IMR-90 (cell line): ENCODE data around the gene STX19. TPM values are rescaled to one million over a fixed set of nuclear protein-coding genes. Genes with fewer than 3 reads are reported as not detected.
A peak's percentile ranks its signal among the peaks of the same experiment; 100 is the strongest.

Experiments
- ATAC-seq: fragments of 200-7000 bp; cut with Tn5 transposase; 2 replicates; pipeline ENCODE4 v1.9.1; 2020; ENCODE audit warnings: low read depth, mild to moderate bottlenecking, moderate library complexity
- Bru-seq: library from RNA; stranded (reverse); fragments of 400-500 nt; gene quantifications from one replicate; lab custom pipeline; 2021; lab: Mats Ljungman, UMichigan
- BruChase-seq, 2 experiments: library from RNA; stranded (reverse); fragments of 400-500 nt; gene quantifications; one replicate each; lab custom pipeline; 2021; lab: Mats Ljungman, UMichigan
- BruUV-seq: library from RNA; stranded (reverse); fragments of 400-500 nt; replicated peaks from 2 replicates; lab custom pipeline; 2021; lab: Mats Ljungman, UMichigan
- CTCF ChIA-PET: fragments of 300-600 bp; formaldehyde crosslinking; extraction: SDS; loops from one replicate; lab custom pipeline; 2021; ENCODE audit warnings: antibody characterized with exemption; lab: Yijun Ruan, JAX
- POLR2A ChIA-PET: fragments of 300-600 bp; sonication (Branson Sonifier 250); formaldehyde crosslinking; loops from one replicate; lab custom pipeline; 2022; ENCODE audit warnings: antibody characterized with exemption; ENCODE audit not compliant: unreplicated experiment; lab: Charles Lee
- DNase-seq: peaks from one replicate; pipeline ENCODE4 v3.0.0; 2013
- H2AFZ ChIP-seq: replicated peaks from 2 replicates; pipeline ENCODE3; 2013; ENCODE audit warnings: low read length, mild to moderate bottlenecking; ENCODE audit not compliant: poor library complexity
- H2AK5ac ChIP-seq: 2 replicates; pipeline ENCODE4 v1.6.1; 2013; ENCODE audit warnings: low read depth, low read length, inconsistent platforms
- H2AK9ac ChIP-seq: replicated peaks from 2 replicates; pipeline ENCODE3; 2013; ENCODE audit warnings: mild to moderate bottlenecking, low read depth, low read length, moderate library complexity; ENCODE audit not compliant: poor library complexity
- H2BK120ac ChIP-seq: 2 replicates; pipeline ENCODE4 v1.6.1; 2013; ENCODE audit warnings: low read depth, low read length, inconsistent platforms
- H2BK15ac ChIP-seq: 3 replicates; pipeline ENCODE4 v1.6.1; 2013; ENCODE audit warnings: low read depth, low read length, inconsistent platforms
- H2BK20ac ChIP-seq: 2 replicates; pipeline ENCODE4 v1.6.1; 2013; ENCODE audit warnings: low read depth, mild to moderate bottlenecking, inconsistent platforms, low read length, moderate library complexity
- H2BK5ac ChIP-seq: 2 replicates; pipeline ENCODE4 v1.6.1; 2013; ENCODE audit warnings: mild to moderate bottlenecking, low read depth, low read length, inconsistent platforms; ENCODE audit not compliant: poor library complexity, severe bottlenecking
- H3K14ac ChIP-seq: replicated peaks from 2 replicates; pipeline ENCODE4 v1.6.1; 2013; ENCODE audit warnings: low read depth, low read length, inconsistent platforms
- H3K18ac ChIP-seq: 2 replicates; pipeline ENCODE4 v1.6.1; 2013; ENCODE audit warnings: low read depth, low read length, control low read depth
- H3K23ac ChIP-seq: 2 replicates; pipeline ENCODE4 v1.6.1; 2013; ENCODE audit warnings: low read depth, low read length, inconsistent platforms
- H3K27ac ChIP-seq: 2 replicates; pipeline ENCODE4 v1.5.1; 2013; ENCODE audit warnings: mild to moderate bottlenecking, control low read depth, low read length; ENCODE audit not compliant: insufficient read depth
- H3K27me3 ChIP-seq: 2 replicates; pipeline ENCODE4 v1.6.1; 2013; ENCODE audit warnings: low read length; ENCODE audit not compliant: control insufficient read depth, insufficient read depth
- H3K36me3 ChIP-seq: 2 replicates; pipeline ENCODE4 v1.6.1; 2013; ENCODE audit warnings: low read length, mixed read lengths; ENCODE audit not compliant: control insufficient read depth, insufficient read depth
- H3K4ac ChIP-seq: 2 replicates; pipeline ENCODE4 v1.6.1; 2013; ENCODE audit warnings: low read depth, low read length, inconsistent platforms
- H3K4me1 ChIP-seq: 2 replicates; pipeline ENCODE4 v1.6.1; 2013; ENCODE audit warnings: low read length, mixed read lengths; ENCODE audit not compliant: control insufficient read depth, insufficient read depth
- H3K4me2 ChIP-seq: 2 replicates; pipeline ENCODE4 v1.6.1; 2013; ENCODE audit warnings: low read depth, mild to moderate bottlenecking, control low read depth, low read length, moderate library complexity
- H3K4me3 ChIP-seq: 2 replicates; pipeline ENCODE4 v1.5.1; 2013; ENCODE audit warnings: low read depth, mild to moderate bottlenecking, control low read depth, low read length, moderate library complexity; ENCODE audit not compliant: insufficient read depth
- H3K56ac ChIP-seq: 2 replicates; pipeline ENCODE4 v1.6.1; 2013; ENCODE audit warnings: low read length, inconsistent platforms; ENCODE audit not compliant: insufficient read depth; ENCODE audit errors: extremely low read depth
- H3K79me1 ChIP-seq, 2 experiments: 2 replicates each; pipeline ENCODE4 v1.6.1; 2013; ENCODE audit warnings: low read length in 2 of 2, inconsistent platforms in 1 of 2, low read depth in 1 of 2
- H3K9ac ChIP-seq: 2 replicates; pipeline ENCODE4 v1.6.1; 2013; ENCODE audit warnings: low read depth, low read length, control low read depth
- H3K9me1 ChIP-seq: 2 replicates; pipeline ENCODE4 v1.6.1; 2013; ENCODE audit warnings: low read length, inconsistent platforms; ENCODE audit not compliant: insufficient read depth
- H3K9me3 ChIP-seq: 2 replicates; pipeline ENCODE4 v1.6.1; 2013; ENCODE audit warnings: low read length; ENCODE audit not compliant: control insufficient read depth, insufficient read depth
- H4K20me1 ChIP-seq: 2 replicates; pipeline ENCODE4 v1.6.1; 2013; ENCODE audit warnings: low read length, inconsistent platforms; ENCODE audit not compliant: insufficient read depth
- H4K5ac ChIP-seq: 2 replicates; pipeline ENCODE4 v1.6.1; 2013; ENCODE audit warnings: mild to moderate bottlenecking, low read depth, low read length, control low read depth
- H4K8ac ChIP-seq, 2 experiments: 2 replicates each; pipeline ENCODE4 v1.6.1; 2013; ENCODE audit warnings: low read depth in 2 of 2, low read length in 2 of 2, control low read depth in 1 of 2, inconsistent platforms in 1 of 2
- H4K91ac ChIP-seq: 2 replicates; pipeline ENCODE4 v1.6.1; 2013; ENCODE audit warnings: low read depth, low read length, inconsistent platforms; ENCODE audit not compliant: insufficient read depth
- CHD1 ChIP-seq: IDR thresholded peaks from 2 replicates; pipeline ENCODE4 v1.6.1; 2012; ENCODE audit warnings: low read depth, low read length, improper control_type of control experiment
- MAFK ChIP-seq: IDR thresholded peaks from 2 replicates; pipeline ENCODE4 v1.6.1; 2012; ENCODE audit warnings: low read depth, low read length, improper control_type of control experiment
- POLR2A ChIP-seq: IDR thresholded peaks from 2 replicates; pipeline ENCODE4 v1.6.1; 2012; ENCODE audit warnings: mild to moderate bottlenecking, low read depth, low read length
- SMC3 ChIP-seq: fragments of 150-350 bp; IDR thresholded peaks from 2 replicates; pipeline ENCODE4 v1.6.1; 2016; ENCODE audit warnings: low read depth, mild to moderate bottlenecking, antibody characterized with exemption, low read length, moderate library complexity
- WGBS, 2 experiments: methylation state at CpG; one replicate each; pipeline versions ENCODE4 v1.1.5 to v1.1.7; 2013; ENCODE audit warnings: missing lambda C conversion rate in 2 of 2; ENCODE audit not compliant: insufficient read length in 1 of 2; ENCODE audit errors: extremely low coverage in 2 of 2; 5-methylcytosine and 5-hydroxymethylcytosine counted together
- dilution Hi-C: fragments of 300-500 bp; cut with HindIII; formaldehyde crosslinking; loops from one replicate; pipeline ENCODE4 v1.14.3; 2018; ENCODE audit warnings: low sequenced_read_pairs; ENCODE audit not compliant: unreplicated experiment
- in situ Hi-C: fragments of 300-500 bp; cut with MboI; formaldehyde crosslinking; loops from 3 replicates; pipeline ENCODE4 v1.14.3; 2019; ENCODE audit warnings: low sequenced_read_pairs, inconsistent platforms, mixed read lengths
- intact Hi-C: fragments of 100-400 bp; cut with micrococcal nuclease; formaldehyde crosslinking; loops from 2 replicates; pipeline ENCODE4 v1.10.0; 2022
- long read RNA-seq: library from polyadenylated mRNA; unstranded; transcript quantifications from one replicate; pipeline ENCODE4 v2.0.0, GENCODE V29; 2021; ENCODE audit not compliant: unreplicated experiment
- polyA plus RNA-seq, 3 experiments: library from polyadenylated mRNA; depleted of rRNA; stranded (reverse); fragments of >200 nt; gene quantifications; 2 replicates each; pipeline ENCODE4 v1.2.3, GENCODE V29; 2012; ENCODE audit warnings: low replicate concordance in 1 of 3
- total RNA-seq: library from RNA; depleted of rRNA; stranded (reverse); fragments of >200 nt; gene quantifications from 2 replicates; pipeline ENCODE4 v1.2.3, GENCODE V29; 2012; rRNA removed
- TF ChIP-seq, protein P1 (sequence below): fragments of 150-350 bp; IDR thresholded peaks from 2 replicates; pipeline ENCODE4 v1.6.1; 2016; ENCODE audit warnings: low read depth, mild to moderate bottlenecking, low read length, moderate library complexity, borderline replicate concordance

STX19 gene, protein sequence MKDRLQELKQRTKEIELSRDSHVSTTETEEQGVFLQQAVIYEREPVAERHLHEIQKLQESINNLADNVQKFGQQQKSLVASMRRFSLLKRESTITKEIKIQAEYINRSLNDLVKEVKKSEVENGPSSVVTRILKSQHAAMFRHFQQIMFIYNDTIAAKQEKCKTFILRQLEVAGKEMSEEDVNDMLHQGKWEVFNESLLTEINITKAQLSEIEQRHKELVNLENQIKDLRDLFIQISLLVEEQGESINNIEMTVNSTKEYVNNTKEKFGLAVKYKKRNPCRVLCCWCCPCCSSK
- not detected in 2 replicates for total RNA-seq
- not detected in 2 replicates for polyA plus RNA-seq (2012; rRNA removed)
- polyA plus RNA-seq (2012; cell fraction: cytosol; rRNA removed), result not detected in 2 replicates
- not detected in 2 replicates for polyA plus RNA-seq (2012; cell fraction: nucleus; rRNA removed; ENCODE audit: low replicate concordance)
- percentile 12 among the genes with signal in this experiment for Bru-seq, nascent RNA
- BruChase-seq, experiment 1, labeled RNA remaining after a 6-hour chase, result percentile 18 among the genes with signal in this experiment
- BruChase-seq, experiment 2, labeled RNA remaining after a 2-hour chase, result percentile 14 among the genes with signal in this experiment
- long read RNA-seq, result 0 reads

DNA sequence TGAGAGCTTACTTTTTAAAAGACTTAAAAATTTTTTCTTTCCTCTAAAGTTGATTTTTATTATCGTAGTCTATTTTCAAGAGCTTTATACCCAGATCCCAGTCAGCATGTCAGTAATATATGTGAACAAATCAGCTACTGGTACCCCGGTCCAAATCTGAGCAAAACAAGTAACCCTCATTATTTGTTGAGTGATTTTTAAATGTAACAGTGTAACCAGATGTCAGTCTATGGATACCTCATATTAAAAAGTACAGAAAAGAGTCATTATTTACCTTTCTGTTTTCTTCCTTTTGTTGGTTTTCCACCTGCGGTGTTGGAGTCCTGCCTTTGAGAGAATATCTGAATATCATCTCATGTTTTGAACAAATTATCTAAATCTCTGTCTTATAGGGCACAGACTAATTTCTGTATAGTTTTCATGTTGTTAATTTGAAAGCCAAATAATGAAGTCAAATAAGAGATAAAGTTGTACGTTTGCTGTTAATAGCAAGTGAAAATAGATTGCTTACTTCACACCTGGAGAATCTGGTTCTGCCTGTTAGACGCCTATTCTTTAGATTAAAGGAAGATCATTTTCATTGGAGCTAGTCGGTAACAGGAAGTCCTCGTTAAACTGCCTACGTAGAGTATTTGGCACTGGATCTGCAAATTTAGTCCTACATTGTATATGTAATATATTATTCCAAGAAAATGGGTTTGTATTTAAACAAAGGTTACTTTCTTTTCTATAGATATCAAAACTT, at the start of gene STX19:
STX19 (minus strand) TSS at position 505 of the 745 bp plus-strand sequence. CDS start 13,328 bp downstream, outside the sequence.
- no peak within 1 kb of the TSS for H3K27ac ChIP-seq
- CTCF ChIA-PET, result interaction anchor here (0.7 to 1.5 kb wide), 3 partner anchors 9 to 14 kb away, joined by 3 to 5 read pairs (median 4); no protein-coding TSS in a partner anchor

More for the DNA sequence above, at the start of gene STX19:
- H3K23ac ChIP-seq, result no peak within 1 kb of the TSS
- H4K8ac ChIP-seq, result no peak within 1 kb of the TSS
- no TSS peak for BruUV-seq
- no peaks in the 10 kb centered on the region for H3K79me1 ChIP-seq
- in situ Hi-C loops (no loop called here), dilution Hi-C loops (no loop called here), intact Hi-C loops (no loop called here)
- no peak within 1 kb of the TSS for H4K91ac ChIP-seq
- no peaks in the 10 kb centered on the region for H3K4me1 ChIP-seq
- H2AFZ ChIP-seq, result no peak within 1 kb of the TSS
- H3K9ac ChIP-seq, result no peak within 1 kb of the TSS
- H3K9me3 ChIP-seq, result no peaks in the 10 kb centered on the region
- DNase-seq (no peak), ATAC-seq (no peak)
- H2BK5ac ChIP-seq, result no peak within 1 kb of the TSS
- no peak within 1 kb of the TSS for H3K14ac ChIP-seq
- no peak within 1 kb of the TSS for H2AK9ac ChIP-seq
- POLR2A ChIA-PET, result interaction anchor here (0.5 kb wide), 1 partner anchor 12 kb away, joined by 7 read pairs; no protein-coding TSS in a partner anchor
- no peaks in the 10 kb centered on the region for H4K20me1 ChIP-seq
- H2BK15ac ChIP-seq, result no peak within 1 kb of the TSS
- no peak within 1 kb of the TSS for H4K5ac ChIP-seq
- H3K4ac ChIP-seq, result no peak within 1 kb of the TSS
- no peaks in the 10 kb centered on the region for H3K36me3 ChIP-seq
- H3K56ac ChIP-seq, result no peak within 1 kb of the TSS
- no peaks in the 10 kb centered on the region for H3K27me3 ChIP-seq
- no peaks in the 10 kb centered on the region for H3K9me1 ChIP-seq
- H2AK5ac ChIP-seq, result no peak within 1 kb of the TSS
- no peak within 1 kb of the TSS for H3K4me3 ChIP-seq
- no CpG with 5 or more reads among the region's 8 CpGs for WGBS, 2 experiments
- H2BK20ac ChIP-seq, result no peak within 1 kb of the TSS
- H3K18ac ChIP-seq, result no peak within 1 kb of the TSS
- TF ChIP-seq, protein P1, sequence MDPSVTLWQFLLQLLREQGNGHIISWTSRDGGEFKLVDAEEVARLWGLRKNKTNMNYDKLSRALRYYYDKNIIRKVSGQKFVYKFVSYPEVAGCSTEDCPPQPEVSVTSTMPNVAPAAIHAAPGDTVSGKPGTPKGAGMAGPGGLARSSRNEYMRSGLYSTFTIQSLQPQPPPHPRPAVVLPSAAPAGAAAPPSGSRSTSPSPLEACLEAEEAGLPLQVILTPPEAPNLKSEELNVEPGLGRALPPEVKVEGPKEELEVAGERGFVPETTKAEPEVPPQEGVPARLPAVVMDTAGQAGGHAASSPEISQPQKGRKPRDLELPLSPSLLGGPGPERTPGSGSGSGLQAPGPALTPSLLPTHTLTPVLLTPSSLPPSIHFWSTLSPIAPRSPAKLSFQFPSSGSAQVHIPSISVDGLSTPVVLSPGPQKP, result no peak
- TF ChIP-seq CHD1 (no peak), POLR2A (no peak), MAFK (no peak), SMC3 (no peak)
- H2BK120ac ChIP-seq, result no peak within 1 kb of the TSS
- no peak within 1 kb of the TSS for H3K4me2 ChIP-seq
